ENCODE results near the gene STAC2. TPM values are rescaled to one million over a fixed set of nuclear protein-coding genes. Genes with fewer than 3 reads are reported as not detected.

Gene STAC2
- total and polyA plus RNA-seq, 9 of the 15 experiments (the other 6 are each of a cell fraction or from before 2014, with no cell fraction given): not detected

DNA sequence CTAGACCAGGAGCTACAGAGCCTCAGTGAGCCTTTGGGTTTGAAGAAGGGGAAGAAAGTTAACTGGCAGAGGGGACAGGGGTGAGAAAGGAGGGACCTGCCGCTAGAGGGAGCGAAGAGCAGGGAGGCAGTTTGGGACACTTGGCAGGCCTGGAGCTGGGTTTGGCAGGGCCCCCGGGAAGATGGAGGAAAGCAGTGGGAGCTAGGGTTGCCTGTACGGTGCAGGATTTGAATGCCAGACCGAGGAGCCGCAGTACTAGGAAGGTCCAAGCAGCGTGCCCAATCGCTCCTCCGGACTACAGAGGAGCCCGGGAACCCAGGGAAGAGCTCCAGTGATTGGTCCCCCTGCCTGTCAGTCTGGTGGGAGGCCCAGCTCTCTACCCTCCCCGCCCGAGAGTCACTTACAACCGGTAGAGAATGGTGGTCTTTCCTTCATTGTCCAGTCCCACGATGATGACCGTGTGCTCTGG lies 61.0 kb downstream of the STAC2 start:
- intact Hi-C loops (cut with micrococcal nuclease): no loop called here
- ChIA-PET POLR2A (interaction anchor here (0.5 to 1.4 kb wide), 8 partner anchors 9 to 277 kb away, joined by 3 to 14 read pairs (median 3); partner anchors contain the start of gene PLXDC1), CTCF (ENCODE audit: low intra/inter-chr PET ratio) (interaction anchor here (0.7 kb wide), 1 partner anchor 80 kb away, joined by 4 read pairs; no protein-coding TSS in a partner anchor)
- H3K27me3 ChIP-seq (ENCODE audit: control insufficient read depth in 2 of 2, insufficient read depth in 2 of 2, low read length in 2 of 2): peaks cover 0 to 7% of the 10 kb centered on the region in 2 experiments; a peak in 2 of 5 replicates
- peaks cover 5 to 19% of the 10 kb centered on the region in 2 experiments; a peak in 3 of 5 replicates for H3K4me1 ChIP-seq (replicated peaks in 1 of 2; ENCODE audit: control insufficient read depth in 2 of 2, insufficient read depth in 2 of 2, low read length in 2 of 2)
- H3K9me3 ChIP-seq (replicated peaks; ENCODE audit: control insufficient read depth, insufficient read depth, low read depth, low read length): no peaks in the 10 kb centered on the region
- FAIRE-seq: peak; percentile 81
- peak; percentile 74 to 91 (median 86) for DNase-seq (ENCODE audit: extremely low read depth in 1 of 4, low spot score in 3 of 4)
- no peaks in the 10 kb centered on the region for H3K9me1 ChIP-seq (ENCODE audit: control insufficient read depth, insufficient read depth, low read length)
- no peak overlapping the region for H3K4me3 ChIP-seq
- H4K20me1 ChIP-seq (replicated peaks; ENCODE audit: control insufficient read depth, insufficient read depth, low read length): no peaks in the 10 kb centered on the region
- H3K27ac ChIP-seq (ENCODE audit: extremely low read depth, low read depth, low read length): no peak overlapping the region
- H3K9ac ChIP-seq (ENCODE audit: insufficient read depth in 1 of 2, low read depth in 2 of 2, low read length in 2 of 2): peak overlapping the region in 1 of 2 experiments; percentile 62; a peak in 2 of 4 replicates
- H3K36me3 ChIP-seq (ENCODE audit: control insufficient read depth, insufficient read depth, low read length): no peaks in the 10 kb centered on the region
- peak overlapping the region; percentile 75 for H2AFZ ChIP-seq (ENCODE audit: low read depth, low read length)
- H3K4me2 ChIP-seq (ENCODE audit: insufficient read depth, low read length): peak overlapping the region; percentile 70
- 12% methylated on average over 15 of the region's 15 CpGs for WGBS (ENCODE audit: insufficient coverage, low coverage, missing lambda C conversion rate)
- no peaks in the 10 kb centered on the region for H3K79me2 ChIP-seq (ENCODE audit: control insufficient read depth, insufficient read depth, low read length)
- no TSS peak for BruUV-seq (replicated peaks)
- in situ Hi-C loops (cut with MboI): no loop called here
- ATAC-seq: peak; percentile 94
- TF ChIP-seq MEIS2 (IDR thresholded peaks at IDR 0.05; ENCODE audit: partially characterized antibody) (no peak), THRB (CRISPR knock-in tag; conservative IDR thresholded peaks at IDR 0.05) (0 out of 2 replicates have a peak, but pooled peaks have one; percentile 15), REST (IDR thresholded peaks at IDR 0.05; ENCODE audit: borderline replicate concordance) (peak; percentile 17; the same call in 1 of the 2 replicates), REST (CRISPR knock-in tag; IDR thresholded peaks at IDR 0.05; ENCODE audit: low read depth) (no peak), XRCC5 (IDR thresholded peaks at IDR 0.05; ENCODE audit: low read depth, low read length) (peak; percentile 42; the same call in 1 of the 2 replicates)
- TF ChIP-seq, protein P1, sequence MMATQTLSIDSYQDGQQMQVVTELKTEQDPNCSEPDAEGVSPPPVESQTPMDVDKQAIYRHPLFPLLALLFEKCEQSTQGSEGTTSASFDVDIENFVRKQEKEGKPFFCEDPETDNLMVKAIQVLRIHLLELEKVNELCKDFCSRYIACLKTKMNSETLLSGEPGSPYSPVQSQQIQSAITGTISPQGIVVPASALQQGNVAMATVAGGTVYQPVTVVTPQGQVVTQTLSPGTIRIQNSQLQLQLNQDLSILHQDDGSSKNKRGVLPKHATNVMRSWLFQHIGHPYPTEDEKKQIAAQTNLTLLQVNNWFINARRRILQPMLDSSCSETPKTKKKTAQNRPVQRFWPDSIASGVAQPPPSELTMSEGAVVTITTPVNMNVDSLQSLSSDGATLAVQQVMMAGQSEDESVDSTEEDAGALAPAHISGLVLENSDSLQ (IDR thresholded peaks at IDR 0.05): peak; percentile 98
- TF ChIP-seq, protein P2, sequence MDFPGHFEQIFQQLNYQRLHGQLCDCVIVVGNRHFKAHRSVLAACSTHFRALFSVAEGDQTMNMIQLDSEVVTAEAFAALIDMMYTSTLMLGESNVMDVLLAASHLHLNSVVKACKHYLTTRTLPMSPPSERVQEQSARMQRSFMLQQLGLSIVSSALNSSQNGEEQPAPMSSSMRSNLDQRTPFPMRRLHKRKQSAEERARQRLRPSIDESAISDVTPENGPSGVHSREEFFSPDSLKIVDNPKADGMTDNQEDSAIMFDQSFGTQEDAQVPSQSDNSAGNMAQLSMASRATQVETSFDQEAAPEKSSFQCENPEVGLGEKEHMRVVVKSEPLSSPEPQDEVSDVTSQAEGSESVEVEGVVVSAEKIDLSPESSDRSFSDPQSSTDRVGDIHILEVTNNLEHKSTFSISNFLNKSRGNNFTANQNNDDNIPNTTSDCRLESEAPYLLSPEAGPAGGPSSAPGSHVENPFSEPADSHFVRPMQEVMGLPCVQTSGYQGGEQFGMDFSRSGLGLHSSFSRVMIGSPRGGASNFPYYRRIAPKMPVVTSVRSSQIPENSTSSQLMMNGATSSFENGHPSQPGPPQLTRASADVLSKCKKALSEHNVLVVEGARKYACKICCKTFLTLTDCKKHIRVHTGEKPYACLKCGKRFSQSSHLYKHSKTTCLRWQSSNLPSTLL (IDR thresholded peaks at IDR 0.05): 0 out of 2 replicates have a peak, but pooled peaks have one; percentile 17

Data from K562 (cell line).